GM18868 (cell line): ENCODE measurements around the gene UMODL1.

Experiments
- ATAC-seq: cut with Tn5 transposase; IDR thresholded peaks from one replicate; pipeline ENCODE4 v1.9.1; 2021; ENCODE audit warnings: mild to moderate bottlenecking, moderate library complexity; ENCODE audit not compliant: unreplicated experiment

UMODL1 gene

DNA sequence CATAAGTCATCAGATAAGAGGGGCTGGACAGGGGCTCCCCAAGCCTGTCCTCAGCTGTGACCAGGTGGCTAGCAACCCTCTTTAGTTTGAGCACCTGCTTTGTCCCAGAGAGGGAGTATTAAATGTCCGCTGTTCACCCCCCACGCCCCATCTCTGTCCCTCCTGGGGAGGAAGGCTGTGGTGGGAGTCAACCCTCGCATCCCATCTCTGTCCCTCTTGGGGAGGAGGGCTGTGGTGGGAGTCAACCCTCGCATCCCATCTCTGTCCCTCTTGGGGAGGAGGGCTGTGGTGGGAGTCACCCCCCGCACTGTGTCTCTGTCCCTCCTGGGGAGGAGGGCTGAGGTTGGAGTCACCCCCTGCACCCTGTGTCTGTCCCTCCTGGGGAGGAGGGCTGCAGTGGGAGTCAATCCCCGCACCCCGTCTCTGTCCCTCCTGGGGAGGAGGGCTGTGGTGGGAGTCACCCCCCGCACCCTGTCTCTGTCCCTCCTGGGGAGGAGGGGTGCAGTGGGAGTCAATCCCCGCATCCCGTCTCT is 75.2 kb downstream of the UMODL1 start:
- no peak for ATAC-seq

- no peak for ATAC-seq
Observed at GRCh38 chr21:42146821-42147220, 75.7 kb downstream of the UMODL1 start.

DNA sequence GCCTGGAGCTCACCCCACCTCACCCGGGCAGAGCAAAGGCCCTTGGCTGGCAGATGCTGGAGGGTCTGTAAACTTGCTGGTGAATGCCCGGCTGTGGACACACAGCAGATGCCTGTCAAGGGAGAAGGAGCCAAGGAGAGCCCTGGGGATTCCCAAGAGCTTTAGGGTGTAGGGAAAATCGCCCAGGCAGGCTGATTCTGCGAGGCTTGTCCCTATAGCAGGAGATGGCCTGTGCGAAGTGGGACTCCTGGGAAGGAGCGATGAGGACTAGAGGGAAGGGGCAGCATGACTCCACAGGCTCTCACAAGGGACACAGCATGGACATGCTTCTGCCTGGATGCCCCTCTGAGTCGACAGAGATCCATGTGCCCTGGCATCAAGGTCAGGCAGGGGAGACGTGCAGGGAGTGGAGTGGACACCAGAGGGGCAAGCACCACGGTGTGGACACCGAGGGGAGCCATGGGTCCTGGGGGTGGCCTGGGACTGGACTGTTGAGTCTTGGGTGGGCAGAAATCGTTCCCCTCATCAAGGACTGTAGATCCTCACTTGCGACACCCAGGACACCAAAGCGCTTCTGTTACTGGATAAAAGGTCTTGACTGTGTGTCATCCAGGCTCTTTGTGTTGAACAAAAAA is 76.4 kb downstream of the UMODL1 start:
- no peak for ATAC-seq

DNA sequence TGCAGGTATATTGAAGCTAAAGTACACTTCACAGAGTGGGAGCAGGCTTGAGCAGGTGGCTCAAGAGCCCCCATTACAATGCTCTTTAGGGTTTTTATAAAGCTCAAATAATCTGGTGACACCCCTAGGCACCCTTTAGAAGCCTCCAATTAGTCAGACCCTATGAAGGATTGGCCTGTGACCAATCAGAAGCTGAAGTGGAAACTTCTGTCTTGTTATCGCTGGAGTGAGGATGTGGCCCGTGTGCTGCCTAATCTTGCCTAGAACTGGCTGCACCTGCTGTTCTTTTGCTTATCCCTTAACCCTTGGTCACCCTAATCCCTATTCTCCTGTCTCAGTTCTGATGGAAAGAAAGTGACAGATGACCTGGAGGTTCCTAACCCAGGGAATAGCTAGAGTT is 77.0 kb downstream of the UMODL1 start:
- no peak for ATAC-seq

GRCh38 chr21:42148584-42148983 is 77.5 kb downstream of the UMODL1 start:
- no peak for ATAC-seq

DNA sequence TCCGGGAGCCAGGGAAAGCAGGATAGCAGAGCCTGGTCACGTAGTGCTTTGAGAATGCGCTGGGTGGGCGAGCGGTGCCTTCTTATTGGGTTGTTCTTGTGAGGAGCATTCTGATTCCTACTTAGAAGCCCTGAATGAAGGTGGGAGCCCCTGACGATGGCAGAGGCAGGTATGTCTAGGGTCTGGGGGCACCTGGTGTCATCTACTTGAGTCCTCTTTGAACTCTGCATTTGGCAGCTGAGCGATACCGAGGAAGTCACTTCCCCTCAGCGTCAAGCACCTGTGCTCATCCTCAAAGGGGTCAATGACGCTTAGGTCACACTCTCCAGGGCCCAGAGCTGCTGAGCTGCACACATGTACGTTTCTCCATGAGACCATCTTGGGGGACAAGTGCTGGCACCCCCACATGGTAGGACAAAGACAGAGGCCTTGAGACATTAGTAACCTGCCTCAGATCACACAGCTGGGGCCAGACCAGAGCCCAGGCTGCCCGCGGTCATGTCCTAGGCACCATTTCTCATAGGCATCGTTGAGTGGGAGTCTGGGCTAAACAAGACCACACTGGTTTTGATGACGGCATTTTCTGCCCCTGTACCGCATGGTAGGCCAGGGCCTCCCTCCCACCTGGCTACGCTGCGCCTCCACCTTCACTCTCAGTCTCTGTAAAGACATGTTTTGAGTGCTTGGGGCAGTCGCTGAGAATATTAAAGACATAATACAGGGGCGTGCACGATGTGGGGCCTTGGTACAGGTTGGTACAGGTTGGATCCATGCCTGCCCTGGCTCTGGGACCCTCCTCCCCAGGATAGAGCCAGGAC is 78.7 kb downstream of the UMODL1 start:
- ATAC-seq: no peak

DNA sequence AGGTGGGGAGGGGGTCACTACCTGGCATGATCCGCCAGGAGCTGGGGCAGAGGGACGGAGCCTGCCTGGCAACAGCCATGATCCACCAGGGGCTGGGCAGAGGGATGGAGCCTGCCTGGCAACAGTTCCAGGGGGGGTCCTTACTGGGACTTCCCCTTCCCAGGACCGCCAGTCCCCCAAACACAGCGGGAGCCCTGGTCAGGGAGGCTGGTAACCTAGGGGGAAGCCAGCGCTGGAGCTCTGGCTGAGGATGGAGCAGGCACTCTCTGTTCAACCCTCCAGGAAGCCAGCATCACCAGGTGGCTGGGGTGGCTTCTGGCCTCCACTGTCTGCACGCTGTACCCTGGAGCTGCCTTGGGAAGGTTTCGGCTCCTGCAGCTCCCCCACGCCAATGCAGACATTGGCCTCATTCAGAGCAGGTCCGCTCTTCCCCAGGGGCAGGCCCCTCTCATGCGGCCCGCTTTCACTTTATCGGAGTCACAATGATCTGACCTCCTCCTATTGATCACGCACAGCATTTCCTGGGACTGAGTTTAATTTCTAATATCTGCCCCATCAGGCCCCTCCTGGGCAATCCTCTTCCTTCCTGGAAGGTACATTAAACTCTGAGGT is 79.5 kb downstream of the UMODL1 start:
- ATAC-seq: no peak

- ATAC-seq: no peak
Observed at GRCh38 chr21:42151148-42151947, 80.2 kb downstream of the UMODL1 start.

DNA sequence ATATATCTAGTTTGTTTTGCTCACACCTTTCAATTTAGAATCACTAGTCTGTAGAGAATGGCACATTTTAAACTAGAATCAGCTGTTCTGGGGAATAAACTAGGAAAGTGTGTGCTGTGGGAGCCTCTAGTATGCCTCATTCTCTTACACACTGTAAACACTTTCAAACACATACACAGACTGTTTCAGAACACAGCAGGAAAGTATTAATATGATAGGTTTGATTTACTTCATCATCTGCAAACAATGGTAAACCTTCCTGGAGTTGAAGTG is 80.8 kb downstream of the UMODL1 start:
- ATAC-seq: no peak

DNA sequence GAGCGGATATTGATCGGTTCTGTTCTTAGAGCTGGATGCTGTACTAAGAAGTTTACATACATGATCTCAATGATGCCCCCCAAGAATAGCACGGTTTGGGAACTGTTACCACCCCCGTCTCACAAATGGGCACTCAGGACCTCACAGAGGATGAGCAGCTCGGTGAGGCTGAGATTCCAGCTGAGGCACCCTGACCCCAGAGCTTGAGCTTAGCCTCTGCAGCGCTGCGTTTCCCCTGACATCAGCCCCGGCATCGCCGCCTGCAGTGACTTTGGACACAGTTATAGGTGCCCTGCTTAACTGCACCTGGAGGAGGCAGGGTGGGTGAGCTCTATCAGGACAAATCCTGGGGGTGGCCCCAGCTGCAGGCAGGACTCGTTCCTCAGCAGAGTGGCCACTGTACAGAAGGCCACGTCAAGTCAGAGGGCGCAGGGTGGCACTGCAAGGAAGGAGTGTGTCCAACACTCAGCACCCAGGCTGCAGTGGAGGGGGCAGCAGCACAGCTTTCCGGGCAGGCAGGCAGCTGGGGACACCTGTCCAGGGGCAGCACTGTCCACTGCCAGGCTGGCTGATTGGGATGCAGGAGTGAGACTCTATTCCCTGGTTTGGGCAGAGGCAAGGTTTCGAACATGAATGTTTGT is 82.0 kb downstream of the UMODL1 start:
- no peak for ATAC-seq

DNA sequence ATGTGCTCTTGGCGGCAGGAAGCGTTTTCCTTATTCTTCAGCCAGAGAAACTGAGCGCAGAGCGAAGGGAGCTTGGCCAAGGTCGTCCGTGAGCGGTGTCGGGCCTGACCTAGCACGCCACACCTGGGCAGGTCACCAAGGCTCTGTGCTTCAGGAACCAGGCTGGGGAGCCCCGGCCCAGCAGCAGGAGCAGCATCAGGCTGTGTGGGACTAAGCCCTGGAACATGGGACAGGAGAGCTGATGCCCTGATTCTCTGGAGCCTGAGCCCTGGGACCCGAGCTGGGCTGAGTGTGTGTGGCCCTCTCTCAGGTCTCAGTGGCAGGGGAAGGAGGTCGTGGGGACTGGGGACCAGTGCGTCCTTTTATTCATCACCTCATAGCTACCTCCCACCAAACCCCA is 82.6 kb downstream of the UMODL1 start:
- ATAC-seq: no peak

GRCh38 chr21:42154237-42155044 is 83.3 kb downstream of the UMODL1 start:
- ATAC-seq: no peak

DNA sequence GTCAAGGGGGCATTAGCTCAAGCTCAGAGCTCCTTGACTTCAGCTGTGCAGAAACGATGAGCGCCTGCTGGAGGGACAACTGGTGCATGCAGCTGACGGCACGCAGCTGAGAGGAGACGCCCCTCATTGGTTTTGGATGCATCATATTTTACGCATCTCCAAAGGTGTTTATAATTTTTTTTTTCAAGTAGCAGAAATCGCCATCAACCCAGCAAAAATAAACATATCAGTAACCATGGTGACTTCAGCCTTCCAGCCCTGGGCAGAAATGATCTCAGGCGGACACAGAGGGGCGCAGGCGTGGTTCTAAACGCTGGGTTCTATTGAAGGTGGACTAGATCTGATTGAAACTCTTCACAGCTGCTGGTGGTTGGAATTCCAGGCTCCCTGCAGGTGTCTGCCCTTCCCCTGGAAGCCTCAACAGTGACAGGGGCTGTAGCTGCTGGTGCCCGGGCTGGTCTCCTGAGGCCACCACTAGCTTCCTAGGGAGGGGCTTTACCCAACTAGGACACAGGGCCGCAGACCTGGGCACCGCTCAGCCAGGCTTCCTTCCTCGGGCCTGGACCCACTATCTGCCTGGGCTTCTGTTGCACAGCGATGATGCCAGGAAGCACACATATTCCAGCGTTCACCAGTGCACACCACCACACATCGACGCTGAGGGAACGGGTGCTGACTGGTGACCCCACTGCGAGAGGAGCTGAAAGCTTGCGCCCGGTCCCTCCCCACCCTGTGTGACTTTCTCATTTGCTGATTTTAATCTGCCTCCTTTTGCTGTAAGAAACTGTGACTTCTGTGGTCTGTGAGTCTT is 84.1 kb downstream of the UMODL1 start:
- no peak for ATAC-seq

DNA sequence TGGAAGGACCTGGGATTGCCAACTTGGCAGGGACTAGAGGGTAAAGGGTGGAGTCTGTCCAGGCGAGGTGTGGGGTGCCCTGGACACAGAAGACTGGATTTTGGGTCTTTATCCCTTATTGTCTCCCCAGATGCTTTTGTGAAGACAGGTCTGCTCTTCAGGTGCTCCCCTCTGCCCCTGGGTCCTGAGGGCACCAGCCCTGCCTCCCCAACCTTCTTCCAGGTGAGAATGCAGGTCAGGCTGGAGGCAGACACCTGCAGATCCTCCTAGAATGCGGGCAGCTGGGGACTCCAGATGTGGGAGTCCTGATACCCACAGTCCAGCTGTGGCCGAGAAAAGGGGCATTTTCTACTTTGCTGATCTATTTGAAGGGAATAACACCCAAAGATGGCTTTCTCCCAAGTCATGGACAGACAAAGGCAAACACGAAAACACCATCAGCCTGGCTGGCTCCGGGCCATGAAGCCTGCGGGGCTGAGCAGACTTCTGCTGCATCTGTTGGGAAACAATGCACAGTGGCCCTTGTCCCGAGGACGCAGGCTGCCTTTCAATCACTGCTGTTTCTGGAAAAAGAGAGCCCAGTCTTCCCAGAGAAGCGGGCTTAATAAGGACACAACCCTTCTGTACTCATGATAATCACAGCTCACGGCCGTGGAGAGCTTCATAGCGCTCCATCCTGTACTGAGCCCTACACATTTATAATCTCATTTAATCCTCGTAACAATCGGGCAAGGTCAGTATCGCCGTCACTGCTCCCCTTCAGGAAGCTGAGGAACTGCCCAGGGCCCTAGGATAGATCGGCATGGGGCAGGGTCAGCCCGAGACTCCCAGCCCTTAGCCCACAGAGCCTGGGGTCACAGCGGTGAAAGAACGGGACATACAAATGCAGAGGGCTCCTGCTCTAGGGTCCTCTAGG is 85.8 kb downstream of the UMODL1 start:
- no peak for ATAC-seq

GRCh38 chr21:42157606-42158310 is 86.6 kb downstream of the UMODL1 start:
- ATAC-seq: no peak

GRCh38 chr21:42158846-42159245 is 87.7 kb downstream of the UMODL1 start:
- ATAC-seq: no peak

DNA sequence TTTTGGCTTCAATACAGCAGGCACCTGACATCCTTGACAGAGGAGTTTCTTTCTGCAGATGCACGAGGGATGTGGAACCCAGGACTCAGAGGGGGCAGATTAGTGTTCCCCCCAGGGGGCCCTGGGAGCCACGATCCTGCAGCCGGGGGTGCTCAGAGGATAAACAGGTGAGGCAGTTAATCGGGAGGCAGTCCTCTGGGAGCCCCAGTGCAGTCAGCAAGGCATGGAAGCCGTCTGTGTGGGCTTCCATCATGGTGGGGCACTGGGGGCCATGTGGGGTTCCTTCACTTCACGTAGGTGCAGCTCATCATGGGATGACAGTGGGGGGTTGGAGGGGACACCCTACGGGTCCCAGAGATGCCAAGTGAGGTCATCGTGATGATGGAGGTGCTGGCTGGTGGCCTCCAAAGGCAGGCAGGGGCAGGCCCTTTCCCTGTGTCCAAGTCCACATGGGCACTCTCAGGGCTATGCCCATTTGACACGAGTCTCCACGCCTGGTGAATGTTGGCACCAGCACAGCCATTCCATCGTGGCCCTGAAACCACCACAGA is 88.5 kb downstream of the UMODL1 start:
- no peak for ATAC-seq
